Kasumi-1 (cell line): ENCODE measurements around the gene RTRAF.

ENCODE experiments used
- DNase-seq, 2 experiments: peaks; one replicate each; lab custom pipeline; 2025; lab: John Stamatoyannopoulos, UW

The RTRAF gene

GRCh38 chr14:52020866-52021717 lies 31.7 kb downstream of the RTRAF start:
- DNase-seq, result no peak

GRCh38 chr14:52021957-52022600 lies 32.7 kb downstream of the RTRAF start:
- DNase-seq, result no peak

GRCh38 chr14:52023518-52023917 lies 34.2 kb downstream of the RTRAF start:
- no peak for DNase-seq

- DNase-seq, result no peak
Measured at GRCh38 chr14:52025310-52025709, 36.0 kb downstream of the RTRAF start.

GRCh38 chr14:52026017-52026660 lies 36.8 kb downstream of the RTRAF start:
- no peak for DNase-seq

- no peak for DNase-seq
Measured at GRCh38 chr14:52026901-52027300, 37.6 kb downstream of the RTRAF start.

GRCh38 chr14:52029881-52030280 lies 40.5 kb downstream of the RTRAF start:
- DNase-seq, result no peak

GRCh38 chr14:52031781-52032180 lies 42.4 kb downstream of the RTRAF start:
- no peak for DNase-seq

- DNase-seq, result no peak
Measured at GRCh38 chr14:52032204-52032801, 43.0 kb downstream of the RTRAF start.

- DNase-seq, result no peak
Measured at GRCh38 chr14:52033101-52033642, 43.8 kb downstream of the RTRAF start.

GRCh38 chr14:52039124-52039815 lies 49.9 kb downstream of the RTRAF start:
- DNase-seq, result no peak

GRCh38 chr14:52040598-52040997 lies 51.3 kb downstream of the RTRAF start:
- DNase-seq, result no peak

- no peak for DNase-seq
Measured at GRCh38 chr14:52042371-52043289, 53.3 kb downstream of the RTRAF start.

GRCh38 chr14:52043690-52044089 lies 54.3 kb downstream of the RTRAF start:
- peak; percentile 13 to 53 for DNase-seq

- no peak for DNase-seq
Measured at GRCh38 chr14:52044791-52045522, 55.6 kb downstream of the RTRAF start.

- no peak for DNase-seq
Measured at GRCh38 chr14:52046376-52046917, 57.1 kb downstream of the RTRAF start.

- DNase-seq, result no peak
Measured at GRCh38 chr14:52048116-52048515, 58.8 kb downstream of the RTRAF start.

- DNase-seq, result no peak
Measured at GRCh38 chr14:52048641-52049204, 59.4 kb downstream of the RTRAF start.

GRCh38 chr14:52049271-52049670 lies 59.9 kb downstream of the RTRAF start:
- no peak for DNase-seq
